B cell (primary cell): Measurements from ENCODE around the gene FRK. TPM values are rescaled to one million over a fixed set of nuclear protein-coding genes. Genes with fewer than 3 reads are reported as not detected.

Experiments
- ATAC-seq: fragments of 200-7000 bp; cut with Tn5 transposase; one replicate; pipeline ENCODE4 v1.10.0; 2021; ENCODE audit warnings: low read depth, mild to moderate bottlenecking, moderate number of reproducible peaks, moderate library complexity
- CTCF ChIA-PET: fragments of 350-600 bp; sonication (Branson Sonifier 250); formaldehyde crosslinking; loops from one replicate; lab custom pipeline; 2021; ENCODE audit warnings: antibody characterized with exemption, inconsistent platforms; lab: Charles Lee
- POLR2A ChIA-PET: fragments of 350-600 bp; sonication (Branson Sonifier 250); formaldehyde crosslinking; loops from one replicate; lab custom pipeline; 2021; ENCODE audit warnings: antibody characterized with exemption; lab: Charles Lee
- DNase-seq: peaks from one replicate; pipeline ENCODE4 v3.0.0; 2013
- H2AFZ ChIP-seq: 2 replicates; pipeline ENCODE4 v1.6.1; 2012; ENCODE audit warnings: mild to moderate bottlenecking, low read depth, low read length; ENCODE audit not compliant: insufficient read depth, poor library complexity, severe bottlenecking
- H3K27ac ChIP-seq, 2 donors: 1 replicate in 1 of 2; 2 replicates in 1 of 2; pipeline ENCODE4 v1.5.1; 2012 to 2013; ENCODE audit warnings: low read length in 2 of 2, mild to moderate bottlenecking in 2 of 2, moderate library complexity in 1 of 2
- H3K27me3 ChIP-seq, 4 experiments: fragments of 200-600 bp in 1 of 4; sonication (generic) in 1 of 4; replicated peaks in 1 of 4; 1 replicate in 2 of 4; 2 replicates in 2 of 4; pipeline versions ENCODE4 v1.6.1 to v1.7.0; 2013 to 2016; ENCODE audit warnings: low read length in 3 of 4, mild to moderate bottlenecking in 2 of 4, mixed read lengths in 1 of 4, moderate library complexity in 1 of 4; ENCODE audit not compliant: insufficient read depth in 4 of 4, control insufficient read depth in 3 of 4; ENCODE audit errors: control extremely low read depth in 1 of 4
- H3K36me3 ChIP-seq, 2 experiments: replicated peaks in 1 of 2; 1 replicate in 1 of 2; 2 replicates in 1 of 2; pipeline versions ENCODE4 v1.6.1 to v1.7.1; 2013; ENCODE audit warnings: low read length in 1 of 2; ENCODE audit not compliant: insufficient read depth in 2 of 2, control insufficient read depth in 1 of 2; ENCODE audit errors: control extremely low read depth in 1 of 2, extremely low read depth in 1 of 2
- H3K4me1 ChIP-seq, 2 donors: fragments of 200-600 bp in 1 of 2; sonication (generic) in 1 of 2; 1 replicate in 1 of 2; 2 replicates in 1 of 2; pipeline versions ENCODE4 v1.5.1 to v1.6.1; 2013 to 2017; ENCODE audit warnings: low read length in 2 of 2; ENCODE audit not compliant: control insufficient read depth in 2 of 2, insufficient read depth in 2 of 2
- H3K4me2 ChIP-seq: replicated peaks from 2 replicates; pipeline ENCODE3; 2012; ENCODE audit warnings: mild to moderate bottlenecking, low read depth, low read length; ENCODE audit not compliant: poor library complexity, severe bottlenecking
- H3K4me3 ChIP-seq, 5 experiments: fragments of 200-600 bp in 1 of 5; sonication (generic) in 1 of 5; 1 replicate in 3 of 5; 2 replicates in 2 of 5; pipeline versions ENCODE4 v1.5.1 to v1.7.0; 2011 to 2016; ENCODE audit warnings: low read length in 4 of 5, mild to moderate bottlenecking in 4 of 5, low read depth in 2 of 5, control low read depth in 1 of 5, moderate library complexity in 1 of 5; ENCODE audit not compliant: insufficient read depth in 1 of 5; ENCODE audit errors: control extremely low read depth in 1 of 5, extremely low read depth in 1 of 5
- H3K79me2 ChIP-seq: fragments of 200-600 bp; sonication (generic); one replicate; pipeline ENCODE4 v1.6.0; 2016; ENCODE audit warnings: low read length; ENCODE audit not compliant: control insufficient read depth, insufficient read depth
- H3K9ac ChIP-seq: fragments of 200-600 bp; sonication (generic); 2 replicates; pipeline ENCODE4 v1.6.1; 2017; ENCODE audit warnings: mild to moderate bottlenecking, low read length, moderate library complexity
- H3K9me3 ChIP-seq, 3 donors: one replicate each; pipeline versions ENCODE4 v1.6.1 to v1.7.1; 2013; ENCODE audit warnings: low read length in 2 of 3; ENCODE audit not compliant: control insufficient read depth in 2 of 3, insufficient read depth in 1 of 3; ENCODE audit errors: control extremely low read depth in 1 of 3
- H4K20me1 ChIP-seq: 2 replicates; pipeline ENCODE4 v1.6.0; 2012; ENCODE audit warnings: mild to moderate bottlenecking, low read length; ENCODE audit not compliant: insufficient read depth, control insufficient read depth, poor library complexity, severe bottlenecking
- H3K27ac Mint-ChIP-seq: one replicate; pipeline ENCODE4 v1.8.0; 2021; ENCODE audit warnings: mixed read lengths
- H3K27me3 Mint-ChIP-seq: one replicate; pipeline ENCODE4 v1.8.0; 2021; ENCODE audit warnings: mixed read lengths
- H3K4me1 Mint-ChIP-seq: one replicate; pipeline ENCODE4 v1.8.0; 2021; ENCODE audit warnings: mixed read lengths
- H3K4me3 Mint-ChIP-seq: one replicate; pipeline ENCODE4 v1.8.0; 2021; ENCODE audit warnings: mixed read lengths
- H3K9me3 Mint-ChIP-seq: one replicate; pipeline ENCODE4 v1.8.0; 2022; ENCODE audit warnings: mixed read lengths; ENCODE audit not compliant: insufficient read depth
- EZH2 ChIP-seq: IDR thresholded peaks from 2 replicates; pipeline ENCODE4 v1.6.1; 2012; ENCODE audit warnings: borderline replicate concordance, low read depth, mild to moderate bottlenecking, moderate library complexity, low read length; ENCODE audit not compliant: insufficient read depth, poor library complexity, severe bottlenecking
- WGBS: methylation state at CpG from one replicate; pipeline ENCODE4 v1.1.5; 2013; ENCODE audit warnings: missing lambda C conversion rate; ENCODE audit not compliant: insufficient coverage; 5-methylcytosine and 5-hydroxymethylcytosine counted together
- intact Hi-C: fragments of 100-400 bp; cut with micrococcal nuclease; formaldehyde crosslinking; loops from one replicate; pipeline ENCODE4 v1.10.0; 2022
- polyA plus RNA-seq: library from polyadenylated mRNA; depleted of rRNA; stranded (reverse); fragments of >200 nt; gene quantifications from 2 replicates; pipeline ENCODE4 v1.2.3, GENCODE V29; 2012
- total RNA-seq, 2 donors: library from RNA; stranded (reverse); fragments of 120-200 nt in 1 of 2; gene quantifications; 1 replicate in 1 of 2; 2 replicates in 1 of 2; pipeline versions ENCODE4 v1.2.3 to v1.2.4, GENCODE V29; 2013 to 2022
- TF ChIP-seq, protein P1 (sequence below): fragments of 200-600 bp; IDR thresholded peaks from one replicate; pipeline ENCODE4 v1.8.0; 2022; ENCODE audit warnings: antibody characterized with exemption, mild to moderate bottlenecking

The FRK gene
- total and polyA plus RNA-seq, 2 donors (not counting 1 experiment from before 2014, with no cell fraction given): 0.01 to 0.07 TPM

DNA sequence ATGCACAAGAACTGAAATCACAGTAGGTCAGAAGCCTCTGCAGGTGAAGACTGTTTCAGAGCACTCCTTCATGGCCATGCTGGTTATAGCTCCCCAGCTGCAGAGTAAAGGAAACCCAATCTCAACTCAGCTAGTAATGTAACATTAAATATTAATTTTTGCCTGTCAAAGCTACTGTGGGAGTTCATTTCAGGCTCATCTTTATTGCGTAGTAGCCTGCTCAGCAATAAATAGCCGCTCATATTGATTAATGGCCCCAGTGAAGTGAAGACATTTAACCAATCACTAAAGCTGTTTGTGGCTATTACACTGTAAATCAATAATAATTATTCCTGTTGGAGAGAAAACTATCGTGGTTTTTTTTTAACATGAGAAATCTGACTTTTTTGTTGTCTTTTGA lies 101.7 kb downstream of the FRK start:
- no peak overlapping the region for H2AFZ ChIP-seq
- no peak for TF ChIP-seq EZH2
- TF ChIP-seq, protein P1, sequence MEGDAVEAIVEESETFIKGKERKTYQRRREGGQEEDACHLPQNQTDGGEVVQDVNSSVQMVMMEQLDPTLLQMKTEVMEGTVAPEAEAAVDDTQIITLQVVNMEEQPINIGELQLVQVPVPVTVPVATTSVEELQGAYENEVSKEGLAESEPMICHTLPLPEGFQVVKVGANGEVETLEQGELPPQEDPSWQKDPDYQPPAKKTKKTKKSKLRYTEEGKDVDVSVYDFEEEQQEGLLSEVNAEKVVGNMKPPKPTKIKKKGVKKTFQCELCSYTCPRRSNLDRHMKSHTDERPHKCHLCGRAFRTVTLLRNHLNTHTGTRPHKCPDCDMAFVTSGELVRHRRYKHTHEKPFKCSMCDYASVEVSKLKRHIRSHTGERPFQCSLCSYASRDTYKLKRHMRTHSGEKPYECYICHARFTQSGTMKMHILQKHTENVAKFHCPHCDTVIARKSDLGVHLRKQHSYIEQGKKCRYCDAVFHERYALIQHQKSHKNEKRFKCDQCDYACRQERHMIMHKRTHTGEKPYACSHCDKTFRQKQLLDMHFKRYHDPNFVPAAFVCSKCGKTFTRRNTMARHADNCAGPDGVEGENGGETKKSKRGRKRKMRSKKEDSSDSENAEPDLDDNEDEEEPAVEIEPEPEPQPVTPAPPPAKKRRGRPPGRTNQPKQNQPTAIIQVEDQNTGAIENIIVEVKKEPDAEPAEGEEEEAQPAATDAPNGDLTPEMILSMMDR: no peak
- H3K79me2 ChIP-seq: no peaks in the 10 kb centered on the region
- intact Hi-C loops: no loop called here
- ChIA-PET POLR2A (no interaction called here), CTCF (no interaction called here)
- no peaks in the 10 kb centered on the region for H3K4me1 ChIP-seq
- no peaks in the 10 kb centered on the region for H3K9me3 ChIP-seq
- no peak overlapping the region for H3K4me2 ChIP-seq
- DNase-seq (no peak), ATAC-seq (no peak)
- Mint-ChIP-seq H3K4me1 (no peaks in the 10 kb centered on the region), H3K27me3 (peaks cover 5% of the 10 kb centered on the region), H3K4me3 (no peak overlapping the region), H3K27ac (no peak overlapping the region), H3K9me3 (no peaks in the 10 kb centered on the region)
- no peaks in the 10 kb centered on the region for H3K27me3 ChIP-seq
- no peak overlapping the region for H3K27ac ChIP-seq
- no peak overlapping the region for H3K9ac ChIP-seq
- no peaks in the 10 kb centered on the region for H3K36me3 ChIP-seq
- no peak overlapping the region for H3K4me3 ChIP-seq
- H4K20me1 ChIP-seq: no peaks in the 10 kb centered on the region
- WGBS: no CpG with 5 or more reads among the region's 3 CpGs

GRCh38 chr6:115954740-115955139 lies 106.0 kb downstream of the FRK start:
- Histone ChIP-seq H4K20me1 (no peaks in the 10 kb centered on the region), H3K79me2 (no peaks in the 10 kb centered on the region), H3K27ac (no peak overlapping the region), H3K4me2 (no peak overlapping the region), H2AFZ (no peak overlapping the region), H3K4me1 (no peaks in the 10 kb centered on the region), H3K36me3 (no peaks in the 10 kb centered on the region), H3K4me3 (no peak overlapping the region), H3K9me3 (peaks cover 0 to 4% (median 0%) of the 10 kb centered on the region in 3 donors), H3K27me3 (no peaks in the 10 kb centered on the region), H3K9ac (no peak overlapping the region)
- H3K4me1 Mint-ChIP-seq: no peaks in the 10 kb centered on the region
- no peak for ATAC-seq
- intact Hi-C loops: no loop called here
- CTCF ChIA-PET: no interaction called here
- no peaks in the 10 kb centered on the region for H3K9me3 Mint-ChIP-seq
- no peak overlapping the region for H3K27ac Mint-ChIP-seq
- peaks cover 5% of the 10 kb centered on the region for H3K27me3 Mint-ChIP-seq
- TF ChIP-seq, protein P1: no peak
- no peak for TF ChIP-seq EZH2
- DNase-seq: no peak
- 43% methylated on average over 1 of the region's 2 CpGs for WGBS
- no peak overlapping the region for H3K4me3 Mint-ChIP-seq
- POLR2A ChIA-PET: no interaction called here
